Lower leg skin (tissue), 4 donors: Measurements from ENCODE around the gene NKX6-2. TPM values are rescaled to one million over a fixed set of nuclear protein-coding genes. Genes with fewer than 3 reads are reported as not detected.

ENCODE experiments used
- DNase-seq, 2 donors: peaks; one replicate each; pipeline ENCODE4 v3.0.0-alpha.2; 2019; ENCODE audit warnings: low spot score in 2 of 2
- H3K4me3 ChIP-seq: fragments of 200-600 bp; sonication (generic); 2 replicates; pipeline ENCODE4 v1.5.1; 2017; ENCODE audit warnings: mild to moderate bottlenecking, low read depth; ENCODE audit not compliant: poor library complexity, severe bottlenecking
- CTCF ChIP-seq, 3 donors: fragments of 450-650 bp; IDR thresholded peaks; one replicate each; pipeline ENCODE4 v1.5.1; 2016; ENCODE audit warnings: antibody characterized with exemption in 3 of 3, mild to moderate bottlenecking in 3 of 3, moderate library complexity in 2 of 3
- POLR2A ChIP-seq, 2 donors: fragments of 450-650 bp; IDR thresholded peaks; one replicate each; pipeline ENCODE4 v1.6.1; 2016 to 2017; ENCODE audit warnings: antibody characterized with exemption in 2 of 2, mild to moderate bottlenecking in 1 of 2, moderate library complexity in 1 of 2
- WGBS, 2 donors: methylation state at CpG; one replicate each; pipeline ENCODE4 v1.1.5; 2018; 5-methylcytosine and 5-hydroxymethylcytosine counted together
- intact Hi-C: fragments of 100-400 bp; cut with DNase I; formaldehyde crosslinking; loops from one replicate; pipeline ENCODE4 v1.15.0; 2023; ENCODE audit warnings: low total_unique reads
- total RNA-seq, 4 donors: library from RNA; depleted of rRNA; stranded (reverse); fragments of >200 nt; gene quantifications; one replicate each; pipeline ENCODE4 v1.1.0, GENCODE V29; 2016

NKX6-2 gene
- total RNA-seq, 4 donors from 2014 or later = not detected

GRCh38 chr10:132737390-132738048, 48.4 kb downstream of the NKX6-2 start:
- 91 to 96% methylated on average over 16 of the region's 16 CpGs for WGBS, 2 donors
- intact Hi-C loops = no loop called here
- TF ChIP-seq POLR2A (IDR thresholded peaks at IDR 0.05) (no peak), CTCF (IDR thresholded peaks at IDR 0.05) (no peak)
- no peak overlapping the region for H3K4me3 ChIP-seq
- DNase-seq = no peak

- H3K4me3 ChIP-seq = no peak overlapping the region
- DNase-seq = no peak
- 89 to 94% methylated on average over 24 of the region's 24 CpGs for WGBS, 2 donors
- intact Hi-C loops = no loop called here
- TF ChIP-seq POLR2A (IDR thresholded peaks at IDR 0.05) (no peak), CTCF (IDR thresholded peaks at IDR 0.05) (no peak)
Observed at GRCh38 chr10:132735923-132736391, 50.0 kb downstream of the NKX6-2 start.

- WGBS, 2 donors = 90 to 91% methylated on average over 19 of the region's 19 CpGs
- intact Hi-C loops = no loop called here
- no peak for DNase-seq
- H3K4me3 ChIP-seq = no peak overlapping the region
- TF ChIP-seq CTCF (IDR thresholded peaks at IDR 0.05) (no peak), POLR2A (IDR thresholded peaks at IDR 0.05) (no peak)
Observed at GRCh38 chr10:132735341-132735775, 50.6 kb downstream of the NKX6-2 start.

DNA sequence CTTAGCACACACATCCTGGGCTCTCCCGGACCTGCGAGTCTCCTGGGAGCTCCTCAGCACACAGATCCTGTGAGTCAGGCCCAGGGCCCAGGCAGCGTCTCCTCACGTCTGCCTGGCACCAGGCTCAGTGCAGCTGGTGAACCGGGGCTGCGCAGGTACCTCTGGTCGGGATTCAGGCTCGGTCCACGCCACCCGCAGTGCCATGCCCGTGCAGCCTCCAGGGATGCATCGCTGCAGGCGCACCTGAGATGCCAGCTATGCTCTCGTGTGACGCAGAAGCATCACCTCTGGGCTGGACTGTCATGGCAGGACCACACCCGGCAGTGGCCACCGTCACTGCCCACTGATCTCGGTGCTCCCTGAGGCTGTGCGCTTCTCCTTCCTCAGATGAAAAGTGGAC, 52.0 kb downstream of the NKX6-2 start:
- intact Hi-C loops = no loop called here
- H3K4me3 ChIP-seq = no peak overlapping the region
- no peak for DNase-seq
- no peak for TF ChIP-seq POLR2A (IDR thresholded peaks at IDR 0.05)
- no peak for TF ChIP-seq CTCF (IDR thresholded peaks at IDR 0.05)
- WGBS, 2 donors = 92 to 95% methylated on average over 17 to 19 of the region's 19 CpGs

Other genes starting within 250 kb of the NKX6-2 start
- 10 to 100 TPM; 31.2 to 51.8 (median 41.5) TPM for gene INPP5A, start 248.4 kb downstream of the NKX6-2 start, total RNA-seq
- under 1 TPM in 2 of 4 donors, not detected in 2; 0.32 to 0.54 TPM for gene CFAP46, start 156.4 kb upstream of the NKX6-2 start, total RNA-seq